Bronchial epithelial cell (primary cell): ENCODE results near the gene PBRM1. TPM values are rescaled to one million over a fixed set of nuclear protein-coding genes. Genes with fewer than 3 reads are reported as not detected.

Source experiments
- DNase-seq: peaks from one replicate; pipeline ENCODE4 v3.0.0-alpha.2; 2010; ENCODE audit warnings: low read depth
- FAIRE-seq: peaks from 2 replicates; lab custom pipeline; 2011; peaks lifted over from hg19 to GRCh38; lab: Jason Lieb, UNC
- H3K27me3 ChIP-seq: 2 replicates; pipeline ENCODE4 v1.5.1; 2011; ENCODE audit warnings: low read length; ENCODE audit not compliant: control insufficient read depth, insufficient read depth
- H3K36me3 ChIP-seq: 2 replicates; pipeline ENCODE4 v1.5.1; 2011; ENCODE audit warnings: low read length; ENCODE audit not compliant: control insufficient read depth, insufficient read depth
- H3K4me3 ChIP-seq: 2 replicates; pipeline ENCODE4 v1.5.1; 2011; ENCODE audit warnings: mild to moderate bottlenecking, low read depth, low read length, control low read depth
- CTCF ChIP-seq: IDR thresholded peaks from 2 replicates; pipeline ENCODE4 v1.5.1; 2011; ENCODE audit warnings: mild to moderate bottlenecking, moderate library complexity, low read length, control low read depth, inconsistent platforms; ENCODE audit not compliant: insufficient read depth, severe bottlenecking
- total RNA-seq: library from RNA; depleted of rRNA; stranded (reverse); fragments of >200 nt; gene quantifications from 2 replicates; pipeline ENCODE4 v1.2.1, GENCODE V29; 2014

PBRM1 gene
- total RNA-seq, 1 donor from 2014 or later = 95.6 TPM

GRCh38 chr3:52523386-52524257, 162.1 kb downstream of the PBRM1 start:
- no peak for FAIRE-seq
- Histone ChIP-seq H3K36me3 (peaks cover 18% of the 10 kb centered on the region), H3K4me3 (no peak overlapping the region), H3K27me3 (no peaks in the 10 kb centered on the region)
- TF ChIP-seq CTCF = no peak
- no peak for DNase-seq

GRCh38 chr3:52522651-52523251, 163.0 kb downstream of the PBRM1 start:
- Histone ChIP-seq H3K36me3 (peaks cover 10% of the 10 kb centered on the region), H3K4me3 (no peak overlapping the region), H3K27me3 (peaks cover under 1% of the 10 kb centered on the region)
- TF ChIP-seq CTCF = no peak
- no peak for FAIRE-seq
- DNase-seq = no peak

- no peak for FAIRE-seq
- Histone ChIP-seq H3K4me3 (no peak overlapping the region), H3K36me3 (peaks cover 5% of the 10 kb centered on the region), H3K27me3 (peaks cover 3% of the 10 kb centered on the region)
- no peak for TF ChIP-seq CTCF
- DNase-seq = no peak
These were observed 163.6 kb downstream of the PBRM1 start for GRCh38 chr3:52521881-52522650.

- Histone ChIP-seq H3K27me3 (peaks cover 3% of the 10 kb centered on the region), H3K4me3 (no peak overlapping the region), H3K36me3 (peaks cover 5% of the 10 kb centered on the region)
- FAIRE-seq (no peak), DNase-seq (no peak)
- no peak for TF ChIP-seq CTCF
These were observed 164.3 kb downstream of the PBRM1 start for GRCh38 chr3:52521488-52521824.

GRCh38 chr3:52520716-52521487, 164.8 kb downstream of the PBRM1 start:
- Histone ChIP-seq H3K27me3 (peaks cover 3% of the 10 kb centered on the region), H3K36me3 (peaks cover 5% of the 10 kb centered on the region), H3K4me3 (no peak overlapping the region)
- FAIRE-seq (no peak), DNase-seq (no peak)
- TF ChIP-seq CTCF = no peak
